H1 (cell line): ENCODE data around the gene FNDC3A. TPM values are rescaled to one million over a fixed set of nuclear protein-coding genes. Genes with fewer than 3 reads are reported as not detected.

ENCODE experiments used
- CTCF ChIA-PET: fragments of 300-600 bp; sonication (Branson Sonifier 250); formaldehyde crosslinking; loops from one replicate; lab custom pipeline; 2021; ENCODE audit not compliant: partially characterized antibody; lab: Charles Lee
- POLR2A ChIA-PET: fragments of 300-600 bp; sonication (Branson Sonifier 250); formaldehyde crosslinking; loops from one replicate; lab custom pipeline; 2021; ENCODE audit warnings: inconsistent platforms; ENCODE audit not compliant: partially characterized antibody; lab: Charles Lee
- DNase-seq, 2 experiments: peaks; one replicate each; pipeline versions ENCODE4 v3.0.0 to v3.0.0-alpha.2; 2010 to 2022; ENCODE audit warnings: low spot score in 2 of 2, low read depth in 1 of 2, mixed read lengths in 1 of 2
- FAIRE-seq: peaks from 2 replicates; lab custom pipeline; 2011; peaks lifted over from hg19 to GRCh38; lab: Jason Lieb, UNC
- H2AFZ ChIP-seq: 2 replicates; pipeline ENCODE4 v1.8.1; 2012; ENCODE audit warnings: low read length, inconsistent platforms
- H2AK5ac ChIP-seq: 2 replicates; pipeline ENCODE4 v1.6.1; 2013; ENCODE audit warnings: low read depth, low read length
- H2BK120ac ChIP-seq: replicated peaks from 2 replicates; pipeline ENCODE3; 2013; ENCODE audit warnings: low read depth, low read length, inconsistent platforms
- H2BK12ac ChIP-seq: 2 replicates; pipeline ENCODE4 v1.6.1; 2013; ENCODE audit warnings: low read depth, low read length
- H2BK15ac ChIP-seq: 2 replicates; pipeline ENCODE4 v1.6.1; 2013; ENCODE audit warnings: low read length
- H2BK20ac ChIP-seq: 2 replicates; pipeline ENCODE4 v1.6.1; 2013; ENCODE audit warnings: low read length
- H2BK5ac ChIP-seq: 2 replicates; pipeline ENCODE4 v1.6.1; 2013; ENCODE audit warnings: low read depth, low read length
- H3K14ac ChIP-seq: 2 replicates; pipeline ENCODE4 v1.6.1; 2013; ENCODE audit warnings: inconsistent platforms; ENCODE audit not compliant: insufficient read length
- H3K18ac ChIP-seq: 2 replicates; pipeline ENCODE4 v1.6.1; 2013; ENCODE audit warnings: low read length; ENCODE audit errors: extremely low read depth
- H3K23ac ChIP-seq: 2 replicates; pipeline ENCODE4 v1.6.1; 2013; ENCODE audit warnings: inconsistent platforms; ENCODE audit not compliant: insufficient read length
- H3K23me2 ChIP-seq: 2 replicates; pipeline ENCODE4 v1.6.1; 2013; ENCODE audit warnings: low read depth, low read length
- H3K27ac ChIP-seq: 2 replicates; pipeline ENCODE4 v1.6.1; 2011; ENCODE audit warnings: low read depth, low read length, inconsistent platforms
- H3K27me3 ChIP-seq, 4 experiments: replicated peaks in 1 of 4; 1 replicate in 1 of 4; 2 replicates in 3 of 4; pipeline versions ENCODE4 v1.6.1 to v1.8.1; 2011 to 2013; ENCODE audit warnings: low read length in 3 of 4, mild to moderate bottlenecking in 3 of 4, inconsistent platforms in 2 of 4, mixed read lengths in 2 of 4, moderate library complexity in 1 of 4; ENCODE audit not compliant: control insufficient read depth in 3 of 4, insufficient read depth in 3 of 4; ENCODE audit errors: extremely low read depth in 1 of 4
- H3K36me3 ChIP-seq, 4 experiments: 2 replicates each; pipeline versions ENCODE4 v1.6.1 to v1.8.1; 2011 to 2013; ENCODE audit warnings: mild to moderate bottlenecking in 4 of 4, low read length in 3 of 4, moderate library complexity in 2 of 4, control low read depth in 1 of 4, inconsistent platforms in 1 of 4; ENCODE audit not compliant: insufficient read depth in 4 of 4, control insufficient read depth in 2 of 4
- H3K4ac ChIP-seq: replicated peaks from 2 replicates; pipeline ENCODE3; 2013; ENCODE audit warnings: low read length, low read depth, mixed read lengths, inconsistent platforms; ENCODE audit not compliant: insufficient read length
- H3K4me1 ChIP-seq, 4 experiments: replicated peaks in 1 of 4; 1 replicate in 1 of 4; 2 replicates in 3 of 4; pipeline versions ENCODE4 v1.6.1 to v1.8.1; 2011 to 2013; ENCODE audit warnings: low read length in 3 of 4, inconsistent platforms in 2 of 4, mixed read lengths in 1 of 4; ENCODE audit not compliant: insufficient read depth in 4 of 4, control insufficient read depth in 3 of 4
- H3K4me2 ChIP-seq, 2 experiments: 2 replicates each; pipeline versions ENCODE4 v1.6.1 to v1.8.1; 2011 to 2013; ENCODE audit warnings: low read depth in 2 of 2, low read length in 2 of 2, control low read depth in 1 of 2, inconsistent platforms in 1 of 2, mild to moderate bottlenecking in 1 of 2; ENCODE audit not compliant: insufficient read depth in 1 of 2
- H3K4me3 ChIP-seq, 4 experiments: fragments of 200-600, 300-600 bp in 1 of 4; sonication (generic), shearing (Covaris generic), sonication (Bioruptor Twin) in 1 of 4; 2 replicates each; pipeline versions ENCODE4 v1.5.1 to v1.8.1; 2011 to 2016; ENCODE audit warnings: low read length in 4 of 4, low read depth in 3 of 4, control low read depth in 2 of 4, inconsistent platforms in 2 of 4, mild to moderate bottlenecking in 2 of 4, mixed read lengths in 1 of 4, moderate library complexity in 1 of 4; ENCODE audit not compliant: insufficient read depth in 2 of 4; ENCODE audit errors: extremely low read depth in 1 of 4
- H3K56ac ChIP-seq: replicated peaks from 2 replicates; pipeline ENCODE3; 2013; ENCODE audit warnings: low read depth, mild to moderate bottlenecking, mixed read lengths, low read length, inconsistent platforms; ENCODE audit not compliant: insufficient read length
- H3K79me1 ChIP-seq: 2 replicates; pipeline ENCODE4 v1.6.1; 2013; ENCODE audit warnings: low read depth, low read length, control low read depth
- H3K79me2 ChIP-seq, 2 experiments: 2 replicates each; pipeline versions ENCODE4 v1.6.1 to v1.8.1; 2012 to 2013; ENCODE audit warnings: low read length in 2 of 2, mild to moderate bottlenecking in 2 of 2, inconsistent platforms in 1 of 2; ENCODE audit not compliant: insufficient read depth in 2 of 2, control insufficient read depth in 1 of 2
- H3K9ac ChIP-seq, 4 experiments: replicated peaks in 1 of 4; 1 replicate in 1 of 4; 2 replicates in 3 of 4; pipeline versions ENCODE4 v1.6.1 to v1.8.1; 2011 to 2013; ENCODE audit warnings: low read depth in 3 of 4, low read length in 3 of 4, control low read depth in 2 of 4, mild to moderate bottlenecking in 2 of 4, moderate library complexity in 2 of 4, inconsistent platforms in 1 of 4; ENCODE audit errors: extremely low read depth in 1 of 4
- H3K9me3 ChIP-seq, 2 experiments: 2 replicates each; pipeline versions ENCODE4 v1.6.1 to v1.8.1; 2012 to 2013; ENCODE audit warnings: mild to moderate bottlenecking in 2 of 2, moderate library complexity in 2 of 2, control low read depth in 1 of 2, inconsistent platforms in 1 of 2, low read depth in 1 of 2, low read length in 1 of 2, mixed read lengths in 1 of 2; ENCODE audit not compliant: insufficient read depth in 2 of 2
- H4K20me1 ChIP-seq, 2 experiments: replicated peaks in 1 of 2; 2 replicates each; pipeline versions ENCODE3 to v1.8.1; 2011 to 2013; ENCODE audit warnings: inconsistent platforms in 2 of 2, low read length in 2 of 2, mild to moderate bottlenecking in 1 of 2; ENCODE audit not compliant: insufficient read depth in 2 of 2, control insufficient read depth in 1 of 2
- H4K5ac ChIP-seq: 2 replicates; pipeline ENCODE4 v1.6.1; 2013; ENCODE audit warnings: low read length, low read depth, mixed read lengths, inconsistent platforms; ENCODE audit not compliant: insufficient read length
- H4K8ac ChIP-seq: 2 replicates; pipeline ENCODE4 v1.8.0; 2013; ENCODE audit warnings: mild to moderate bottlenecking, moderate library complexity, low read length, inconsistent platforms; ENCODE audit not compliant: insufficient read depth; ENCODE audit errors: extremely low read depth
- H4K91ac ChIP-seq: replicated peaks from 2 replicates; pipeline ENCODE3; 2013; ENCODE audit warnings: low read length, mixed read lengths, inconsistent platforms; ENCODE audit not compliant: insufficient read length
- ATF2 ChIP-seq: IDR thresholded peaks from 2 replicates; pipeline ENCODE4 v1.6.1; 2012; ENCODE audit warnings: low read length, inconsistent platforms
- BACH1 ChIP-seq: IDR thresholded peaks from 2 replicates; pipeline ENCODE4 v1.6.1; 2012; ENCODE audit warnings: low read length, improper control_type of control experiment
- EZH2 ChIP-seq: fragments of 200-600 bp; sonication (generic); IDR thresholded peaks from 2 replicates; pipeline ENCODE4 v1.7.1; 2012; ENCODE audit warnings: low read depth, mild to moderate bottlenecking, moderate library complexity, low read length, inconsistent platforms; ENCODE audit not compliant: severe bottlenecking
- FOSL1 ChIP-seq: IDR thresholded peaks from 2 replicates; pipeline ENCODE4 v1.6.1; 2011; ENCODE audit warnings: mild to moderate bottlenecking, low read depth, low read length, moderate library complexity; ENCODE audit not compliant: insufficient read depth
- POLR2AphosphoS5 ChIP-seq: IDR thresholded peaks from 2 replicates; pipeline ENCODE4 v1.6.1; 2011; ENCODE audit warnings: low read depth, low read length
- SAP30 ChIP-seq: fragments of 300-600 bp; sonication (generic); IDR thresholded peaks from 2 replicates; pipeline ENCODE4 v1.7.1; 2012; ENCODE audit warnings: low read length, moderate library complexity, mild to moderate bottlenecking, inconsistent platforms; ENCODE audit not compliant: insufficient read depth, insufficient replicate concordance
- TBP ChIP-seq: IDR thresholded peaks from 2 replicates; pipeline ENCODE4 v1.6.1; 2011; ENCODE audit warnings: low read depth, low read length, improper control_type of control experiment
- USF2 ChIP-seq: IDR thresholded peaks from 2 replicates; pipeline ENCODE4 v1.6.1; 2011; ENCODE audit warnings: low read length, improper control_type of control experiment
- WGBS, 2 experiments: shearing (Covaris generic) in 1 of 2; methylation state at CpG; one replicate each; pipeline versions ENCODE4 v1.1.6 to v1.1.7; 2013 to 2015; ENCODE audit warnings: low lambda C conversion rate in 2 of 2, mixed read lengths in 2 of 2, inconsistent platforms in 1 of 2, low coverage in 1 of 2, missing lambda C conversion rate in 1 of 2; ENCODE audit not compliant: insufficient replicate concordance in 2 of 2, insufficient coverage in 1 of 2, insufficient read length in 1 of 2; ENCODE audit errors: extremely low coverage in 1 of 2, missing lambda C conversion rate in 1 of 2; 5-methylcytosine and 5-hydroxymethylcytosine counted together
- polyA plus RNA-seq, 7 experiments: library from polyadenylated mRNA; depleted of rRNA in 3 of 7; stranded (reverse) in 5 of 7; unstranded in 2 of 7; fragments of >200 nt in 5 of 7; fragments of 200-250 nt in 2 of 7; gene quantifications; 1 replicate in 5 of 7; 2 replicates in 1 of 7; 4 replicates in 1 of 7; pipeline versions ENCODE4 v1.2.1 to v1.2.3, GENCODE V29; 2011 to 2013; ENCODE audit warnings: missing spikeins in 2 of 7, mixed read lengths in 2 of 7
- total RNA-seq: library from RNA; stranded (reverse); fragmentation: NEBNext Ultra II Directional; extraction: Animal tissue kit (Norgen Biotek cat#: 25700); gene quantifications from 2 replicates; pipeline ENCODE4 v1.2.1, GENCODE V29; 2021
- TF ChIP-seq, protein P1 (sequence below): IDR thresholded peaks from 2 replicates; pipeline ENCODE4 v1.6.1; 2011; ENCODE audit warnings: low read depth, mild to moderate bottlenecking, low read length; ENCODE audit not compliant: insufficient read depth

The FNDC3A gene
- total and polyA plus RNA-seq, 2 of the 8 experiments (the other 6 are each of a cell fraction or from before 2014, with no cell fraction given) = 14.6 to 26.0 TPM

DNA sequence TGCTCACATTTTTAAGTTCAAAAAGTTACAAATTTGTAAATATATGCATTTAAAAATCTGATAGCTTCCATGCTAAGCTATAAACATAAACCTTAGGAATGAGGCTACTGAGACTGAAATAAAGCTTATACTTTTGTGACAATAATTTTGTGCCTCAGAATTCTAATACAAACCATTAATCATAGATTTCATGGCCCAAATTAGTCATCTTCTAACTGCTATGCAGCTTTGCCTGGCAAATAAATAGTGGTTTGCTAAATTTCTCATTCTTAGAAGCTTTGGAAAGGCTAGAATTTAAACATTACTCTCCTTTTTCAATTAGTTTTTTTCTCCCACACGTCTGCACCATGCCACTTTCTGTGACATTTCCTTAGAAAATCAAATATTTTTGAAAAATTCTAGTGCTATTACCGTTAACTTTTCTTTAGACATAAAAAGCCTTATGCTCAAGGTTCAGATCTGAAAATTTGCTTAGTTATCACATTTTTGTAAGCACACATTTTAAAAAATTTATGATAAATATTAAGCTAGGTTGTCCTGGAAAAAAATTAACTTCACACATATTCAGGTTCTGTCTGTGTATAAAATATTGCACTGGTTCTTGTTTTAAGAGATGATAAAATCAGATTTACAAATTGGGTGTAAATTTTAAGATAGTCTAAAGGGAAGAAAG lies 46.9 kb downstream of the FNDC3A start:
- Histone ChIP-seq H3K4me1 (peaks cover 0 to 16% (median 6%) of the 10 kb centered on the region in 4 experiments; a peak in 6 of 7 replicates), H3K27ac (no peak overlapping the region), H3K4me2 (no peak overlapping the region), H2BK120ac (no peak overlapping the region), H2BK12ac (no peak overlapping the region), H3K9ac (no peak overlapping the region), H2AK5ac (no peak overlapping the region), H3K14ac (no peak overlapping the region), H3K23ac (no peak overlapping the region), H3K79me2 (peaks cover 0 to 11% of the 10 kb centered on the region in 2 experiments; a peak in 2 of 4 replicates), H3K18ac (no peak overlapping the region), H4K20me1 (no peaks in the 10 kb centered on the region), H3K4me3 (no peak overlapping the region), H4K5ac (no peak overlapping the region), H2BK15ac (no peak overlapping the region), H2BK5ac (no peak overlapping the region), H3K4ac (no peak overlapping the region), H3K9me3 (peaks cover 0 to 10% of the 10 kb centered on the region in 2 experiments; a peak in 1 of 4 replicates), H2AFZ (no peak overlapping the region), H3K56ac (no peak overlapping the region), H2BK20ac (no peak overlapping the region), H3K27me3 (no peaks in the 10 kb centered on the region), H3K79me1 (no peaks in the 10 kb centered on the region), H3K36me3 (peaks cover 0 to 12% (median 0%) of the 10 kb centered on the region in 4 experiments; a peak in 1 of 8 replicates), H4K8ac (no peak overlapping the region), H4K91ac (no peak overlapping the region), H3K23me2 (no peaks in the 10 kb centered on the region)
- DNase-seq (no peak), FAIRE-seq (no peak)
- ChIA-PET CTCF (no interaction called here), POLR2A (no interaction called here)
- 88% methylated on average over 2 of the region's 2 CpGs; no CpG with 5 or more reads in 1 of the 2 experiments for WGBS, 2 experiments
- TF ChIP-seq FOSL1 = no peak
- TF ChIP-seq USF2 = no peak
- TF ChIP-seq POLR2AphosphoS5 = no peak
- no peak for TF ChIP-seq EZH2
- no peak for TF ChIP-seq TBP
- TF ChIP-seq BACH1 = no peak
- TF ChIP-seq ATF2 = no peak
- no peak for TF ChIP-seq SAP30
- TF ChIP-seq, protein P1, sequence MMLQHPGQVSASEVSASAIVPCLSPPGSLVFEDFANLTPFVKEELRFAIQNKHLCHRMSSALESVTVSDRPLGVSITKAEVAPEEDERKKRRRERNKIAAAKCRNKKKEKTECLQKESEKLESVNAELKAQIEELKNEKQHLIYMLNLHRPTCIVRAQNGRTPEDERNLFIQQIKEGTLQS = no peak
